Loucy (cell line): Measurements from ENCODE around the gene PPP1R37.
A peak's percentile ranks its signal among the peaks of the same experiment; 100 is the strongest.

Source experiments
- H2AFZ ChIP-seq: fragments of 200-600 bp; sonication (generic); 2 replicates; pipeline ENCODE4 v1.6.0; 2016; ENCODE audit warnings: antibody characterized with exemption, mild to moderate bottlenecking, low read length, moderate library complexity
- H3F3A ChIP-seq: fragments of 200-600 bp; 2 replicates; pipeline ENCODE4 v1.6.0; 2016; ENCODE audit warnings: antibody characterized with exemption, low read depth, mild to moderate bottlenecking
- H3K27me3 ChIP-seq: fragments of 200-600 bp; sonication (generic); 2 replicates; pipeline ENCODE4 v1.6.1; 2014; ENCODE audit warnings: low read length, mild to moderate bottlenecking; ENCODE audit not compliant: insufficient read depth, poor library complexity, severe bottlenecking
- H3K36me3 ChIP-seq: fragments of 200-600 bp; sonication (generic); 2 replicates; pipeline ENCODE4 v1.6.1; 2016; ENCODE audit warnings: low read length; ENCODE audit not compliant: insufficient read depth
- H3K4me1 ChIP-seq: fragments of 200-600 bp; sonication (generic); 2 replicates; pipeline ENCODE4 v1.5.1; 2014; ENCODE audit warnings: low read length, mild to moderate bottlenecking; ENCODE audit not compliant: insufficient read depth, poor library complexity, severe bottlenecking
- H3K4me2 ChIP-seq: fragments of 200-600 bp; sonication (generic); 2 replicates; pipeline ENCODE4 v1.6.0; 2014; ENCODE audit warnings: antibody characterized with exemption, low read length, low read depth, mild to moderate bottlenecking; ENCODE audit not compliant: poor library complexity, severe bottlenecking
- H3K4me3 ChIP-seq: fragments of 200-600 bp; sonication (generic); 2 replicates; pipeline ENCODE4 v1.5.1; 2014; ENCODE audit warnings: low read length, mild to moderate bottlenecking, mixed read lengths; ENCODE audit not compliant: poor library complexity, severe bottlenecking
- H3K79me2 ChIP-seq: fragments of 200-600 bp; sonication (generic); 2 replicates; pipeline ENCODE4 v1.6.1; 2014; ENCODE audit warnings: low read length; ENCODE audit not compliant: insufficient read depth
- H3K9ac ChIP-seq: fragments of 200-600 bp; sonication (generic); 2 replicates; pipeline ENCODE4 v1.6.0; 2014; ENCODE audit warnings: mild to moderate bottlenecking, low read depth, low read length, moderate library complexity; ENCODE audit not compliant: poor library complexity, severe bottlenecking
- H3K9me2 ChIP-seq: fragments of 200-600 bp; sonication (generic); replicated peaks from 2 replicates; pipeline ENCODE4 v1.6.1; 2016; ENCODE audit warnings: low read depth, low read length, mixed read lengths
- H3K9me3 ChIP-seq: fragments of 200-600 bp; sonication (generic); 2 replicates; pipeline ENCODE4 v1.6.1; 2014; ENCODE audit warnings: mild to moderate bottlenecking, antibody characterized with exemption, low read length, low read depth; ENCODE audit not compliant: insufficient read depth
- H4K20me1 ChIP-seq: fragments of 200-600 bp; sonication (generic); 2 replicates; pipeline ENCODE4 v1.6.0; 2014; ENCODE audit warnings: antibody characterized with exemption, low read length, mild to moderate bottlenecking; ENCODE audit not compliant: insufficient read depth, poor library complexity, severe bottlenecking
- EZH2phosphoT487 ChIP-seq: fragments of 200-600 bp; IDR thresholded peaks from 2 replicates; pipeline ENCODE4 v1.6.1; 2018; ENCODE audit warnings: antibody characterized with exemption, mild to moderate bottlenecking, moderate library complexity, borderline replicate concordance
- TF ChIP-seq, protein P1 (sequence below): fragments of 200-600 bp; sonication (generic); conservative IDR thresholded peaks from 2 replicates; pipeline ENCODE4 v1.5.1; 2014; ENCODE audit warnings: mild to moderate bottlenecking, antibody characterized with exemption, low read length

The PPP1R37 gene

DNA sequence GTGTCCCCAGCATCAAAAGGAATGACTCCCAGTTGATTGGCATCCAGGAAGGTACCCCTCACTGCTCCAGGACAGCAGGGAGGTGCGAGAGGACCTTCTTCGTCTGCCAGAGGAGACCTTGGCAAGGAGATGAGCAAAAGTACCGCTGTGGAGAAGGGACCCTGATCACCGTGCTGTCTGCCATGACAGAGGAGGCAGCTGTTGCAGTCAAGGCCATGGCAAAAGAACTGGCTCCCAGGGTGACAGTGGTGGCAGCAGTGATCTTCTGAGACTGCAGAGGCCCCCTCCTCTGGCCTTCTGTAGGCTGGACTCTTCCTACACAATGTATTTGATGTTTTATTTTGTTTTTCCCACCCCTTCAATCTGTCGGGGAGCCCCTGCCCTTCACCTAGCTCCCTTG lies 35.8 kb downstream of the PPP1R37 start:
- H3K9me2 ChIP-seq, result no peaks in the 10 kb centered on the region
- H3K4me3 ChIP-seq, result no peak overlapping the region
- no peak overlapping the region for H2AFZ ChIP-seq
- H3K4me1 ChIP-seq, result no peaks in the 10 kb centered on the region
- H3K9ac ChIP-seq, result no peak overlapping the region
- H3K27me3 ChIP-seq, result no peaks in the 10 kb centered on the region
- H3K4me2 ChIP-seq, result no peak overlapping the region
- H3K79me2 ChIP-seq, result peaks cover 38% of the 10 kb centered on the region
- H3K9me3 ChIP-seq, result no peaks in the 10 kb centered on the region
- H4K20me1 ChIP-seq, result peaks cover 5% of the 10 kb centered on the region
- no peaks in the 10 kb centered on the region; the same call in 1 of the 2 replicates for H3K36me3 ChIP-seq
- no peaks in the 10 kb centered on the region for H3F3A ChIP-seq
- no peak for TF ChIP-seq EZH2phosphoT487
- TF ChIP-seq, protein P1, sequence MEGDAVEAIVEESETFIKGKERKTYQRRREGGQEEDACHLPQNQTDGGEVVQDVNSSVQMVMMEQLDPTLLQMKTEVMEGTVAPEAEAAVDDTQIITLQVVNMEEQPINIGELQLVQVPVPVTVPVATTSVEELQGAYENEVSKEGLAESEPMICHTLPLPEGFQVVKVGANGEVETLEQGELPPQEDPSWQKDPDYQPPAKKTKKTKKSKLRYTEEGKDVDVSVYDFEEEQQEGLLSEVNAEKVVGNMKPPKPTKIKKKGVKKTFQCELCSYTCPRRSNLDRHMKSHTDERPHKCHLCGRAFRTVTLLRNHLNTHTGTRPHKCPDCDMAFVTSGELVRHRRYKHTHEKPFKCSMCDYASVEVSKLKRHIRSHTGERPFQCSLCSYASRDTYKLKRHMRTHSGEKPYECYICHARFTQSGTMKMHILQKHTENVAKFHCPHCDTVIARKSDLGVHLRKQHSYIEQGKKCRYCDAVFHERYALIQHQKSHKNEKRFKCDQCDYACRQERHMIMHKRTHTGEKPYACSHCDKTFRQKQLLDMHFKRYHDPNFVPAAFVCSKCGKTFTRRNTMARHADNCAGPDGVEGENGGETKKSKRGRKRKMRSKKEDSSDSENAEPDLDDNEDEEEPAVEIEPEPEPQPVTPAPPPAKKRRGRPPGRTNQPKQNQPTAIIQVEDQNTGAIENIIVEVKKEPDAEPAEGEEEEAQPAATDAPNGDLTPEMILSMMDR, result no peak

DNA sequence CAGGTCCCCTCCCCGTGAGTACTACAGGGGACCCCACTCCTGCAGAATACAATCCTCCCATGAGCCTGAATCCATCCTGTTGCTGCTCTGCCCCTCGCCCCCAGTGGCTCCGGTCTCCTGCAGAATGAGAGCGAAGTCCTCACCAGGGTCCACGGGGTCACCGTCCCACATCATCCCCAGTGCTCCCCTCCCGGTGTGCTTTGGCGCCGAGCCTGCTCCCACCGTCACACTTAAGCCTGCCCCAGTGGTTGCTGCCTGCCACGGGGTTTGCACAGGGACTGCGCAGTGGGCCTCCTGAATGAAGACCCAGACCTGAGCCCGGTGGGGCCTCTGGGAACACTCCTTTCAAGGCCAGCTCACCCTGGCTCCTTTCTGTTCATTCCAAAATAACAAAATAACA lies 37.3 kb downstream of the PPP1R37 start:
- H2AFZ ChIP-seq, result no peak overlapping the region
- peaks cover 36% of the 10 kb centered on the region for H3K79me2 ChIP-seq
- no peaks in the 10 kb centered on the region for H3F3A ChIP-seq
- H3K36me3 ChIP-seq, result no peaks in the 10 kb centered on the region; the same call in 1 of the 2 replicates
- H3K4me2 ChIP-seq, result no peak overlapping the region
- no peak overlapping the region for H3K4me3 ChIP-seq
- no peak overlapping the region for H3K9ac ChIP-seq
- H3K9me2 ChIP-seq, result no peaks in the 10 kb centered on the region
- H3K9me3 ChIP-seq, result no peaks in the 10 kb centered on the region
- no peaks in the 10 kb centered on the region for H3K27me3 ChIP-seq
- TF ChIP-seq, protein P1, result no peak
- TF ChIP-seq EZH2phosphoT487, result no peak
- H3K4me1 ChIP-seq, result no peaks in the 10 kb centered on the region
- peaks cover 5% of the 10 kb centered on the region for H4K20me1 ChIP-seq

DNA sequence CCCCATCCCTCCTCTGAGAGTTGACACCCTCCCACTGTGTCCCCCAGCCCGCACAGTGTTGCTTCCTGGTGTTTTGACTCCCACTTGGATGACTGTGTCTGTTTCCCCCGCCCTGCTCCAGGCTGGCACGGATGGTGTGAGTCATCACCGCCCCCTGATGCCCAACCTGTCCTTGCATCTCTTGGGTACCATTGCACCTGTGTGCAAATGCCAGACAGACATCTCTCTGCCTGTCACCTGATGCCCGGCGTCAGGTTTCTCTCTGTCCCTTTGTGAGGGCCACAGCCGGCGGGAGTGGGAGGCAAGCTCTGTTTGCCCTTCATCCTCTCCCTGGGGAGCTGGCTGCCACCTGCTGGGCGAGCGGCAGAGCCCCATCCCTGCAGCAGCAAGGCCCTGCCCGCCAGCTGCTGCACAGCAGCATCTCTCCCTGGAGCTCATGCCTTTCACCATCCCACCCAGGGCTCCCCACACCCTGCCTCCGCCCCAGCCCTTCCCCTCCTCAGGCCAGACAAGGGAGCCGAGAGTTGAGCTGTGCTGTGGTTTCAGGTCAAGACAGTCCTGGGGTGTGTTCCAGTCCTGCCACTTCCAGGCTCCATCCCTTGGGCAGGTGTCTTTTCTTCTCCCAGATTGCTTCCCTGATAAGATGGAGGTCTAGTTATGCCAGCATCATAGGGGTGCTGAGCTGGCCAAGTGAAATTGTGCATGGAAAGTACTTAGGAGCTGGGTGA lies 38.1 kb downstream of the PPP1R37 start:
- peaks cover 30% of the 10 kb centered on the region for H3K79me2 ChIP-seq

More for the DNA sequence above, 38.1 kb downstream of the PPP1R37 start:
- no peak overlapping the region for H2AFZ ChIP-seq
- no peaks in the 10 kb centered on the region for H3K27me3 ChIP-seq
- no peak overlapping the region for H3K9ac ChIP-seq
- peaks cover 5% of the 10 kb centered on the region for H4K20me1 ChIP-seq
- no peak for TF ChIP-seq EZH2phosphoT487
- TF ChIP-seq, protein P1, result peak; percentile 37
- H3F3A ChIP-seq, result no peaks in the 10 kb centered on the region
- H3K4me1 ChIP-seq, result no peaks in the 10 kb centered on the region
- no peaks in the 10 kb centered on the region; the same call in 1 of the 2 replicates for H3K36me3 ChIP-seq
- H3K9me3 ChIP-seq, result no peaks in the 10 kb centered on the region
- H3K9me2 ChIP-seq, result no peaks in the 10 kb centered on the region
- H3K4me2 ChIP-seq, result no peak overlapping the region
- H3K4me3 ChIP-seq, result no peak overlapping the region
